Suprapubic skin (tissue), 4 donors: ENCODE data around the gene CD70. TPM values are rescaled to one million over a fixed set of nuclear protein-coding genes. Genes with fewer than 3 reads are reported as not detected.
"Not testable (repeated sequence)": the region's sequence is repeated elsewhere in the genome, so short reads cannot be mapped to it uniquely, and the experiment has no call there.

Source experiments
- DNase-seq, 2 donors: peaks; one replicate each; pipeline ENCODE4 v3.0.0-alpha.2; 2019; ENCODE audit warnings: low spot score in 2 of 2
- H3K27ac ChIP-seq: fragments of 200-600 bp; sonication (generic); one replicate; pipeline ENCODE4 v1.5.1; 2019
- H3K27me3 ChIP-seq: fragments of 200-600 bp; sonication (generic); one replicate; pipeline ENCODE4 v1.5.1; 2019
- H3K36me3 ChIP-seq: fragments of 200-600 bp; sonication (generic); one replicate; pipeline ENCODE4 v1.5.1; 2019
- H3K4me1 ChIP-seq: fragments of 200-600 bp; sonication (generic); one replicate; pipeline ENCODE4 v1.5.1; 2019
- H3K4me3 ChIP-seq: fragments of 200-600 bp; sonication (generic); one replicate; pipeline ENCODE4 v1.5.1; 2019; ENCODE audit warnings: mild to moderate bottlenecking
- H3K9me3 ChIP-seq: fragments of 200-600 bp; sonication (generic); one replicate; pipeline ENCODE4 v1.5.1; 2019
- CTCF ChIP-seq, 2 donors: fragments of 200-600 bp in 1 of 2; fragments of 450-650 bp in 1 of 2; sonication (generic) in 1 of 2; IDR thresholded peaks; one replicate each; pipeline ENCODE4 v1.5.1; 2016 to 2019; ENCODE audit warnings: antibody characterized with exemption in 2 of 2, mild to moderate bottlenecking in 1 of 2, moderate library complexity in 1 of 2
- EP300 ChIP-seq: sonication (generic); formaldehyde crosslinking; IDR thresholded peaks from one replicate; pipeline ENCODE4 v1.6.1; 2017; ENCODE audit warnings: antibody characterized with exemption
- POLR2A ChIP-seq, 2 donors: fragments of 450-650 bp; IDR thresholded peaks; one replicate each; pipeline ENCODE4 v1.6.1; 2017; ENCODE audit warnings: antibody characterized with exemption in 2 of 2, mild to moderate bottlenecking in 2 of 2, moderate library complexity in 2 of 2
- POLR2AphosphoS5 ChIP-seq, 3 donors: sonication (generic); formaldehyde crosslinking; IDR thresholded peaks; one replicate each; pipeline ENCODE4 v1.6.1; 2017; ENCODE audit warnings: antibody characterized with exemption in 3 of 3
- WGBS: methylation state at CpG from one replicate; pipeline ENCODE4 v1.1.5; 2018; 5-methylcytosine and 5-hydroxymethylcytosine counted together
- total RNA-seq, 4 donors: library from RNA; depleted of rRNA; stranded (reverse); fragments of >200 nt; gene quantifications; one replicate each; pipeline ENCODE4 v1.1.0, GENCODE V29; 2016

CD70 gene
- total RNA-seq, 4 donors from 2014 or later = 0.97 TPM; not detected in 3

- no peak for TF ChIP-seq EP300
- no peak for TF ChIP-seq CTCF (IDR thresholded peaks at IDR 0.05)
- TF ChIP-seq POLR2A (IDR thresholded peaks at IDR 0.05) = no peak
- TF ChIP-seq POLR2AphosphoS5 (IDR thresholded peaks at IDR 0.05) = no peak
- Histone ChIP-seq H3K4me3 (no peak overlapping the region), H3K36me3 (no peaks in the 10 kb centered on the region), H3K27me3 (no peaks in the 10 kb centered on the region), H3K27ac (no peak overlapping the region), H3K4me1 (peaks cover 4% of the 10 kb centered on the region), H3K9me3 (no peaks in the 10 kb centered on the region)
- no peak for DNase-seq
- WGBS = 85% methylated on average over 8 of the region's 8 CpGs
These were observed 9.0 kb upstream of the CD70 start for GRCh38 chr19:6599866-6600454.

- DNase-seq, H3K4me3 ChIP-seq, H3K27ac ChIP-seq, H3K36me3 ChIP-seq, H3K9me3 ChIP-seq, H3K4me1 ChIP-seq: not testable (repeated sequence)
- peaks cover 13% of the 10 kb centered on the region for H3K27me3 ChIP-seq
- 59% methylated on average over 6 of the region's 6 CpGs for WGBS
These were observed 7.4 kb upstream of the CD70 start for GRCh38 chr19:6598254-6598892.

- WGBS = 93% methylated on average over 26 of the region's 34 CpGs
- DNase-seq, H3K9me3 ChIP-seq, H3K4me3 ChIP-seq, H3K36me3 ChIP-seq, H3K4me1 ChIP-seq, H3K27ac ChIP-seq: not testable (repeated sequence)
- peaks cover 20% of the 10 kb centered on the region for H3K27me3 ChIP-seq
These were observed 6.7 kb upstream of the CD70 start for GRCh38 chr19:6597471-6598253.

GRCh38 chr19:6596621-6597020 lies 5.7 kb upstream of the CD70 start:
- no peak for DNase-seq
- Histone ChIP-seq H3K9me3 (no peaks in the 10 kb centered on the region), H3K4me3 (no peak overlapping the region), H3K4me1 (no peaks in the 10 kb centered on the region), H3K27me3 (peaks cover 30% of the 10 kb centered on the region), H3K36me3 (no peaks in the 10 kb centered on the region), H3K27ac (no peak overlapping the region)
- WGBS = 74% methylated on average over 7 of the region's 7 CpGs
- TF ChIP-seq POLR2AphosphoS5 (IDR thresholded peaks at IDR 0.05) = no peak
- TF ChIP-seq CTCF (IDR thresholded peaks at IDR 0.05) = no peak
- TF ChIP-seq POLR2A (IDR thresholded peaks at IDR 0.05) = no peak
- no peak for TF ChIP-seq EP300

- 53% methylated on average over 11 of the region's 11 CpGs for WGBS
- no peak for TF ChIP-seq POLR2AphosphoS5 (IDR thresholded peaks at IDR 0.05)
- TF ChIP-seq CTCF (IDR thresholded peaks at IDR 0.05) = no peak
- TF ChIP-seq POLR2A (IDR thresholded peaks at IDR 0.05) = no peak
- TF ChIP-seq EP300 = no peak
- Histone ChIP-seq H3K36me3 (no peaks in the 10 kb centered on the region), H3K4me3 (no peak overlapping the region), H3K27me3 (peaks cover 58% of the 10 kb centered on the region), H3K9me3 (no peaks in the 10 kb centered on the region), H3K4me1 (peaks cover 24% of the 10 kb centered on the region), H3K27ac (no peak overlapping the region)
- DNase-seq = no peak
These were observed 2.9 kb upstream of the CD70 start for GRCh38 chr19:6593651-6594416.
